Measurements from ENCODE around the gene COL27A1. TPM values are rescaled to one million over a fixed set of nuclear protein-coding genes. Genes with fewer than 3 reads are reported as not detected.

COL27A1 gene
- total RNA-seq, 1 donor from 2014 or later, result 1.3 TPM

DNA sequence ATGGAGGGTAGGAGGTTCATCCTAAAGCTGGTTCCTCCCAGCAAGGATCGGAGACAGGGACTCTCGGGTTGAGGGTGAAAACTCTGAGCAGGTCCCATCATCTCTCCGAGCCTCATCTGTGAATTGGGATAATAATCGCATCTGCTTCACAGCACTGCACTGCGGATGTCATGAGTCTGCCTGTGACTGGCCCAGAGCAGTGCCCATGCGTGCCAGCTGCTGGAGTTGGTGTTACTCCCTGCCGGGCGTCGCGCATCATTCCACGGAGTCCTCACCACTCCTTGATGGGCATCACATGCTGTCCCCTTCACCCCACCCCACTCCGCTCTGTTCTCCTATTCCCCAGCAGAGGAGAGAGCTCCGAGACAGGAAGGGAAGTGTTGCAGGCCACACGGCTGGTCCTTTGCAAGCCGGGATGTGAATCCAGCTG lies 132.4 kb downstream of the COL27A1 start:
- no peaks in the 10 kb centered on the region for H3K27me3 ChIP-seq (ENCODE audit: control insufficient read depth, insufficient read depth, low read length)
- H3K4me3 ChIP-seq (ENCODE audit: low read depth, low read length), result no peak overlapping the region
- H3K36me3 ChIP-seq (ENCODE audit: control insufficient read depth, insufficient read depth, low read length), result peaks cover 8% of the 10 kb centered on the region
- DNase-seq (ENCODE audit: low read depth), result no peak
- TF ChIP-seq, protein P1, sequence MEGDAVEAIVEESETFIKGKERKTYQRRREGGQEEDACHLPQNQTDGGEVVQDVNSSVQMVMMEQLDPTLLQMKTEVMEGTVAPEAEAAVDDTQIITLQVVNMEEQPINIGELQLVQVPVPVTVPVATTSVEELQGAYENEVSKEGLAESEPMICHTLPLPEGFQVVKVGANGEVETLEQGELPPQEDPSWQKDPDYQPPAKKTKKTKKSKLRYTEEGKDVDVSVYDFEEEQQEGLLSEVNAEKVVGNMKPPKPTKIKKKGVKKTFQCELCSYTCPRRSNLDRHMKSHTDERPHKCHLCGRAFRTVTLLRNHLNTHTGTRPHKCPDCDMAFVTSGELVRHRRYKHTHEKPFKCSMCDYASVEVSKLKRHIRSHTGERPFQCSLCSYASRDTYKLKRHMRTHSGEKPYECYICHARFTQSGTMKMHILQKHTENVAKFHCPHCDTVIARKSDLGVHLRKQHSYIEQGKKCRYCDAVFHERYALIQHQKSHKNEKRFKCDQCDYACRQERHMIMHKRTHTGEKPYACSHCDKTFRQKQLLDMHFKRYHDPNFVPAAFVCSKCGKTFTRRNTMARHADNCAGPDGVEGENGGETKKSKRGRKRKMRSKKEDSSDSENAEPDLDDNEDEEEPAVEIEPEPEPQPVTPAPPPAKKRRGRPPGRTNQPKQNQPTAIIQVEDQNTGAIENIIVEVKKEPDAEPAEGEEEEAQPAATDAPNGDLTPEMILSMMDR (IDR thresholded peaks at IDR 0.05; ENCODE audit: insufficient read depth, low read length, severe bottlenecking), result no peak
- peak; percentile 83 for FAIRE-seq

DNA sequence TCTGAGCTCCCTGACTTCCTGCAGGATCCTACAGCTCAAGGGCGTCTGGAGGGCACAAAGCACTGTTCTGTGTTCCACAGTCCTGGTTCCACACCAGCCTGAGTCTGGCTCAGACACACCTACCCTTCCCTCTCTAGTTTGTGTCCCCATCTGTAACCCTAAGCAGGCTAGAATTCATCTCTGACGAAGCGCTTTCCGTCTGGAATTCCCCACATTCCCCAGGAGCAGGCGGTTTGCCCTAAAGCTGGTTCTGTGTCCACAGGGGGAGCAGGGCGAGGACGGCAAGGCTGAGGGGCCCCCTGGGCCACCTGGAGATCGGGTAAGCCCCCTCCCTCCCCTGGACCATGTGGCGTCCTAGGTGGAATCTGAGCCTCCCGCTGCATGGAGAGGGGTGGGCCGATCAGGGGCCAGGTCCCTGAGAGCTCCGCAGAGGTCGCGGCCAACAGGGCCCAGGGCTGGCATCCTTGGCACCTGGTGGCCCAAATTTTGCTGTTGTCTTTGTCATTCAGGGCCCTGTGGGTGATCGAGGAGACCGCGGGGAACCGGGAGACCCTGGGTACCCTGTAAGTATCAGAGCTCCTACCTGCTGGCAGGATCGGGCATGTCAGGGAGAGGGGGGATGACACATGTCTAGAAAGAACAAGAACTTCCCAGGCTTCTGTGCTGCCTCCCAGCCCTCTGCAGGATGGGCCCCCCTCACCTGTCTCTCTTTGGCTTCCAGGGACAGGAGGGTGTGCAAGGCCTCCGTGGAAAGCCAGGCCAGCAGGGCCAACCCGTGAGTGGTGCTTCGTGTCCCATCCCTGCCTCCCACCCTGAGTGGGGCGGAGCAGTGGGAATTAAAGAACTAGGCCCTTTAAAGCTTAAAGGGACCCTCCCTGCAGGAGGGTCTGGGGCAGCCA lies 133.1 kb downstream of the COL27A1 start:
- H3K36me3 ChIP-seq (ENCODE audit: control insufficient read depth, insufficient read depth, low read length), result peaks cover 8% of the 10 kb centered on the region
- no peaks in the 10 kb centered on the region for H3K27me3 ChIP-seq (ENCODE audit: control insufficient read depth, insufficient read depth, low read length)
- FAIRE-seq (peak; percentile 40), DNase-seq (ENCODE audit: low read depth) (peak; percentile 88)
- H3K4me3 ChIP-seq (ENCODE audit: low read depth, low read length), result no peak overlapping the region
- TF ChIP-seq, protein P1 (IDR thresholded peaks at IDR 0.05; ENCODE audit: insufficient read depth, low read length, severe bottlenecking), result no peak

- DNase-seq (ENCODE audit: low read depth), result no peak
- FAIRE-seq, result no peak
- no peaks in the 10 kb centered on the region for H3K27me3 ChIP-seq (ENCODE audit: control insufficient read depth, insufficient read depth, low read length)
- TF ChIP-seq, protein P1 (IDR thresholded peaks at IDR 0.05; ENCODE audit: insufficient read depth, low read length, severe bottlenecking), result no peak
- no peak overlapping the region for H3K4me3 ChIP-seq (ENCODE audit: low read depth, low read length)
- peaks cover 8% of the 10 kb centered on the region for H3K36me3 ChIP-seq (ENCODE audit: control insufficient read depth, insufficient read depth, low read length)
Measured at GRCh38 chr9:114289106-114289505, 133.8 kb downstream of the COL27A1 start.

GRCh38 chr9:114289571-114290481 lies 134.5 kb downstream of the COL27A1 start:
- no peaks in the 10 kb centered on the region for H3K27me3 ChIP-seq (ENCODE audit: control insufficient read depth, insufficient read depth, low read length)
- DNase-seq (ENCODE audit: low read depth) (no peak), FAIRE-seq (no peak)
- peaks cover 9% of the 10 kb centered on the region for H3K36me3 ChIP-seq (ENCODE audit: control insufficient read depth, insufficient read depth, low read length)
- H3K4me3 ChIP-seq (ENCODE audit: low read depth, low read length), result no peak overlapping the region
- TF ChIP-seq, protein P1 (IDR thresholded peaks at IDR 0.05; ENCODE audit: insufficient read depth, low read length, severe bottlenecking), result no peak

DNA sequence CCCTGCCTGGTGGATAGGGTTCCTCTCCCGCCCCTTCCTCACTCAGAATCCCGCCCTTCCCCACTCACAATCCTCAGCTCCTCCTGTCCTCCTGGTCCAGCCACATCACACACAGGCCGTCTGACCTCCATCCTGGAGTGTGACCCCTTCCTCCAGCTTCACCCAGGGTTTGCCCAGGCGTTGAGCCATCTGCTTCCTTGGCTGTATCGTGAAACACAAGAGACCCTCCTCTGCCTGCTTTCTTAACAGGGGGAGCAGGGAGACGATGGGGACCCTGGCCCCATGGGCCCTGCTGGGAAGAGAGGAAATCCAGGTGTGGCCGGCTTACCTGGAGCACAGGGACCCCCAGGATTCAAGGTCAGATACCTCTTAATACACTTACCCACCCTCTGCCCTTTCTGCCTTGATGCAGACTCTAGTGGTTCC lies 135.2 kb downstream of the COL27A1 start:
- Histone ChIP-seq H3K36me3 (ENCODE audit: control insufficient read depth, insufficient read depth, low read length) (peaks cover 12% of the 10 kb centered on the region), H3K4me3 (ENCODE audit: low read depth, low read length) (no peak overlapping the region), H3K27me3 (ENCODE audit: control insufficient read depth, insufficient read depth, low read length) (no peaks in the 10 kb centered on the region)
- DNase-seq (ENCODE audit: low read depth) (no peak), FAIRE-seq (no peak)
- TF ChIP-seq, protein P1 (IDR thresholded peaks at IDR 0.05; ENCODE audit: insufficient read depth, low read length, severe bottlenecking), result no peak
